SK-N-SH (cell line): ENCODE measurements around the gene ABHD16B. TPM values are rescaled to one million over a fixed set of nuclear protein-coding genes. Genes with fewer than 3 reads are reported as not detected.

Experiments used
- CTCF ChIA-PET: fragments of 300-600, 350-600 bp; formaldehyde crosslinking; extraction: SDS; loops from one replicate; lab custom pipeline; 2021; lab: Yijun Ruan, JAX
- POLR2A ChIA-PET: fragments of 350-600 bp; sonication (Branson Sonifier 250); formaldehyde crosslinking; extraction: SDS; loops from one replicate; lab custom pipeline; 2020; ENCODE audit warnings: antibody characterized with exemption, inconsistent platforms; lab: Yijun Ruan, JAX
- DNase-seq: peaks from one replicate; pipeline ENCODE4 v3.0.0; 2012
- H2AFZ ChIP-seq: fragments of 200-600 bp; sonication (generic); 2 replicates; pipeline ENCODE4 v1.8.1; 2016; ENCODE audit warnings: antibody characterized with exemption, mild to moderate bottlenecking, low read depth
- H3F3A ChIP-seq: fragments of 200-600 bp; sonication (generic); replicated peaks from 2 replicates; pipeline ENCODE3; 2016; ENCODE audit warnings: antibody characterized with exemption, mild to moderate bottlenecking; ENCODE audit not compliant: insufficient read depth
- H3K27ac ChIP-seq, 2 experiments: fragments of 200-500 bp in 1 of 2; fragments of 200-600 bp in 1 of 2; sonication (Bioruptor generic) in 1 of 2; sonication (generic), shearing (Covaris generic) in 1 of 2; 2 replicates each; pipeline versions ENCODE4 v1.5.1 to v1.6.1; 2014 to 2016; ENCODE audit warnings: low read depth in 2 of 2, inconsistent platforms in 1 of 2, low read length in 1 of 2, mild to moderate bottlenecking in 1 of 2, mixed read lengths in 1 of 2
- H3K27me3 ChIP-seq: fragments of 200-600 bp; sonication (generic), shearing (Covaris generic); 2 replicates; pipeline ENCODE4 v1.6.1; 2016; ENCODE audit warnings: mixed run types; ENCODE audit not compliant: insufficient read depth
- H3K36me3 ChIP-seq, 2 experiments: fragments of 200-500 bp in 1 of 2; fragments of 200-600 bp in 1 of 2; sonication (Bioruptor generic) in 1 of 2; sonication (generic) in 1 of 2; replicated peaks in 1 of 2; 2 replicates each; pipeline versions ENCODE3 to v1.5.1; 2014 to 2016; ENCODE audit warnings: low read length in 1 of 2, mild to moderate bottlenecking in 1 of 2; ENCODE audit not compliant: insufficient read depth in 2 of 2, control insufficient read depth in 1 of 2
- H3K4me1 ChIP-seq, 2 experiments: fragments of 200-500 bp in 1 of 2; fragments of 200-600 bp in 1 of 2; sonication (Bioruptor generic) in 1 of 2; sonication (generic), shearing (Covaris generic) in 1 of 2; 2 replicates each; pipeline versions ENCODE4 v1.5.1 to v1.6.1; 2014 to 2016; ENCODE audit warnings: low read depth in 1 of 2, low read length in 1 of 2, mixed run types in 1 of 2; ENCODE audit not compliant: insufficient read depth in 2 of 2, control insufficient read depth in 1 of 2
- H3K4me2 ChIP-seq: fragments of 200-600 bp; sonication (generic), shearing (Covaris generic); 2 replicates; pipeline ENCODE4 v1.6.1; 2017; ENCODE audit warnings: mixed run types
- H3K4me3 ChIP-seq, 2 experiments: fragments of 200-500 bp in 1 of 2; fragments of 200-600 bp in 1 of 2; sonication (Bioruptor generic) in 1 of 2; sonication (generic), shearing (Covaris generic) in 1 of 2; 2 replicates each; pipeline versions ENCODE4 v1.5.1 to v1.8.1; 2014 to 2016; ENCODE audit warnings: low read depth in 2 of 2, inconsistent platforms in 1 of 2, low read length in 1 of 2, mild to moderate bottlenecking in 1 of 2, mixed read lengths in 1 of 2, moderate library complexity in 1 of 2
- H3K79me2 ChIP-seq: fragments of 200-600 bp; sonication (generic); 2 replicates; pipeline ENCODE4 v1.8.1; 2017; ENCODE audit warnings: mild to moderate bottlenecking; ENCODE audit not compliant: insufficient read depth
- H3K9ac ChIP-seq: fragments of 200-600 bp; sonication (generic); 2 replicates; pipeline ENCODE4 v1.6.1; 2017; ENCODE audit warnings: mixed run types
- H3K9me2 ChIP-seq: fragments of 200-600 bp; sonication (generic); 2 replicates; pipeline ENCODE4 v1.6.1; 2017; ENCODE audit warnings: mixed run types
- H3K9me3 ChIP-seq: fragments of 200-600 bp; sonication (generic); 2 replicates; pipeline ENCODE4 v1.6.1; 2017; ENCODE audit warnings: mixed run types, mild to moderate bottlenecking, moderate library complexity
- H4K20me1 ChIP-seq: fragments of 200-600 bp; sonication (generic); 2 replicates; pipeline ENCODE4 v1.6.1; 2017; ENCODE audit warnings: mild to moderate bottlenecking, mixed run types; ENCODE audit not compliant: insufficient read depth
- EZH2phosphoT487 ChIP-seq: fragments of 200-600 bp; sonication (generic); IDR thresholded peaks from 2 replicates; pipeline ENCODE4 v1.6.1; 2017; ENCODE audit warnings: low read depth, mixed run types, mild to moderate bottlenecking, antibody characterized with exemption, moderate library complexity, borderline replicate concordance
- FOSL2 ChIP-seq: IDR thresholded peaks from 2 replicates; pipeline ENCODE4 v1.4.0; 2012; ENCODE audit warnings: low read depth, mild to moderate bottlenecking, moderate library complexity, borderline replicate concordance
- GABPA ChIP-seq: IDR thresholded peaks from 2 replicates; pipeline ENCODE4 v1.4.0; 2012; ENCODE audit warnings: low read depth, mild to moderate bottlenecking
- MEF2A ChIP-seq: IDR thresholded peaks from 2 replicates; pipeline ENCODE4 v1.4.0; 2012; ENCODE audit warnings: low read depth, borderline replicate concordance
- MXI1 ChIP-seq: IDR thresholded peaks from 2 replicates; pipeline ENCODE4 v1.6.1; 2012; ENCODE audit warnings: mild to moderate bottlenecking, low read depth, low read length, improper control_type of control experiment
- NFIC ChIP-seq: IDR thresholded peaks from 2 replicates; pipeline ENCODE4 v1.4.0; 2012; ENCODE audit warnings: borderline replicate concordance
- RCOR1 ChIP-seq: fragments of 150-350 bp; IDR thresholded peaks from 2 replicates; pipeline ENCODE4 v1.6.1; 2017; ENCODE audit warnings: antibody characterized with exemption, low read length
- RFX5 ChIP-seq: IDR thresholded peaks from 2 replicates; pipeline ENCODE4 v1.6.1; 2012; ENCODE audit warnings: mild to moderate bottlenecking, improper control_type of control experiment, low read length
- TAF1 ChIP-seq: IDR thresholded peaks from 2 replicates; pipeline ENCODE4 v1.6.1; 2012; ENCODE audit warnings: low read depth, mild to moderate bottlenecking, low read length, moderate library complexity, borderline replicate concordance
- TCF12 ChIP-seq: IDR thresholded peaks from 2 replicates; pipeline ENCODE4 v1.4.0; 2012
- YY1 ChIP-seq: IDR thresholded peaks from 2 replicates; pipeline ENCODE4 v1.4.0; 2012; ENCODE audit warnings: low read depth, mild to moderate bottlenecking
- WGBS: methylation state at CpG from one replicate; pipeline ENCODE4 v1.1.6; 2017; ENCODE audit warnings: low lambda C conversion rate; 5-methylcytosine and 5-hydroxymethylcytosine counted together
- polyA plus RNA-seq, 3 experiments: library from polyadenylated mRNA; depleted of rRNA; stranded (reverse); fragments of >200 nt; gene quantifications; 2 replicates each; pipeline ENCODE4 v1.2.3, GENCODE V29; 2012
- TF ChIP-seq, protein P1 (sequence below): fragments of 150-350 bp; IDR thresholded peaks from 2 replicates; pipeline ENCODE4 v1.6.1; 2016; ENCODE audit warnings: mild to moderate bottlenecking, low read depth, low read length
- TF ChIP-seq, protein P2 (sequence below): IDR thresholded peaks from 2 replicates; pipeline ENCODE4; 2012

ABHD16B gene
- polyA plus RNA-seq, 1 of the 3 experiments (the other 2 are of a cell fraction), result not detected

DNA sequence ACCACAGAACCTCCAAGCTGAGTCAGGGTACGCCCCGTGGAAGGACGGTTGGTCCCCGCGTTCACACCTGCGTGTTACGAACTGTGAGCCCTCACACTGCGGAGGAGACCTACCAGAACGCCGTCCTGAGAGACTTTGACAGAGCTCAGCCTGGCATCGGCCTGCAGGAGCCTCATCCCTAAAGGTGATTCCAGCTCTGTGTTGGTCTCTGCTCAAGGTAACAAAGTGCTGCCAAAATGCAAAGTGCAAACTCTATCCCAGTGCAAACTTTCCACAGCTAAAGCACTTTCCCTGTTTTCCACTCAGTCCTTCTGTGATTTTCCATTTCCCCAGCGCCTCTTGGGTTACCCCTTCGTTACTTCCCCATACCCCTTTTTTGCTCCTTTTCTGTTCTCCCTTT is 21.7 kb upstream of the ABHD16B start:
- CTCF ChIA-PET, result no interaction called here
- WGBS, result 68% methylated on average over 2 of the region's 13 CpGs
- POLR2A ChIA-PET, result no interaction called here

DNA sequence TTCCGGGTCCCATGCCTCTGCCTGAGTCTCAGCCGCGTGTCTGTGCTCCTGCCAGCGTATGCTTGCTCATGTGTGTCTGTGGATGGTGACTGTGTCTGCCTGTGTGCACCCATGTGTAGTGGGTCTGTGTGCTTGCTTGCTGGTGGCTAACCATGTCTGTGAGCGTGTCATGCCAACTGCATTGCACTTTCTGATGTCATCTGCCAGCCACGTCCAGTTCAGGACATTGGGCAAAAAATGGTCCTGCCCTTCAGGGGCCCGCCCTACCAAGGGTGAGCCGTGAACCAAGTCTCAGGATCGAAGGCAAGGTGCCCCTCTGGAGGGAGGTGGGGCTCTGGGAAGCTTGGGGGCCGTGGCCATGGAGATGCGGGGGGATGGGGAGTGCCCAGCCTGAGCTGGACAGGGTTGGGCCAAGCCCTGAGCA is 20.9 kb upstream of the ABHD16B start:
- TF ChIP-seq FOSL2, result no peak
- Histone ChIP-seq H3K9me2 (no peaks in the 10 kb centered on the region), H3K4me2 (no peak overlapping the region), H3K4me3 (no peak overlapping the region), H3F3A (no peaks in the 10 kb centered on the region), H3K36me3 (no peaks in the 10 kb centered on the region), H3K9ac (no peak overlapping the region), H3K4me1 (peaks cover 0 to 2% of the 10 kb centered on the region in 2 experiments; a peak in 1 of 4 replicates), H3K27me3 (no peaks in the 10 kb centered on the region), H2AFZ (no peak overlapping the region), H3K27ac (no peak overlapping the region), H4K20me1 (no peaks in the 10 kb centered on the region), H3K79me2 (no peaks in the 10 kb centered on the region), H3K9me3 (no peaks in the 10 kb centered on the region)
- ChIA-PET CTCF (no interaction called here), POLR2A (no interaction called here)
- no peak for DNase-seq
- 77% methylated on average over 10 of the region's 11 CpGs for WGBS

More for the DNA sequence above, 21.7 kb upstream of the ABHD16B start:
- H3K4me3 ChIP-seq, result no peak overlapping the region
- no peak for DNase-seq
- no peak for TF ChIP-seq YY1
- TF ChIP-seq, protein P1, sequence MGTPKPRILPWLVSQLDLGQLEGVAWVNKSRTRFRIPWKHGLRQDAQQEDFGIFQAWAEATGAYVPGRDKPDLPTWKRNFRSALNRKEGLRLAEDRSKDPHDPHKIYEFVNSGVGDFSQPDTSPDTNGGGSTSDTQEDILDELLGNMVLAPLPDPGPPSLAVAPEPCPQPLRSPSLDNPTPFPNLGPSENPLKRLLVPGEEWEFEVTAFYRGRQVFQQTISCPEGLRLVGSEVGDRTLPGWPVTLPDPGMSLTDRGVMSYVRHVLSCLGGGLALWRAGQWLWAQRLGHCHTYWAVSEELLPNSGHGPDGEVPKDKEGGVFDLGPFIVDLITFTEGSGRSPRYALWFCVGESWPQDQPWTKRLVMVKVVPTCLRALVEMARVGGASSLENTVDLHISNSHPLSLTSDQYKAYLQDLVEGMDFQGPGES, result no peak
- no peak for TF ChIP-seq MXI1
- no peak for TF ChIP-seq MEF2A
- H3K9ac ChIP-seq, result no peak overlapping the region
- H4K20me1 ChIP-seq, result no peaks in the 10 kb centered on the region
- H3K79me2 ChIP-seq, result no peaks in the 10 kb centered on the region
- H2AFZ ChIP-seq, result no peak overlapping the region
- H3K9me3 ChIP-seq, result no peaks in the 10 kb centered on the region
- H3K4me1 ChIP-seq, result peaks cover under 1 to 10% of the 10 kb centered on the region in 2 experiments; a peak in 1 of 4 replicates
- H3K27me3 ChIP-seq, result no peaks in the 10 kb centered on the region
- no peaks in the 10 kb centered on the region for H3K36me3 ChIP-seq
- H3K9me2 ChIP-seq, result no peaks in the 10 kb centered on the region
- H3F3A ChIP-seq, result no peaks in the 10 kb centered on the region
- no peak overlapping the region for H3K27ac ChIP-seq
- H3K4me2 ChIP-seq, result no peak overlapping the region

DNA sequence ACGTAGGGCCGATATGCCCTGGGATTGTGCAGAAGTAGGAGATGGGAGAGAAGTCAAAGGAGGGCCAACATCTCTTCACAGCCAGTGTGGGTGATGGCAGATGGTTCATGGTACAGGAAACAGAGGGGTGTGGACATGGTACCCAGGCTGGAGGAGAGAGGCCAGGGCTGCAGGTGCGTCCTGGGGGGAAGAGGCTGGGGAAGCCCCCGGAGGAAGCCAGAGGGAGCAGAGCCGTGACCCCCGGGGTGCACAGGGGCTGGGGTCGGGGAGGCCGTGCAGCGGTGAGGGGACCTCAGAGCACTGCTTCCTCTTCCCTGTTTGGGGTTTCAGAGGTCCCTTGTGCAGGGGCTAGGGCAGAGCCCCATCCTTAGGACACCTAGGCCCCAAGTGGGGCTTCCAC is 19.0 kb upstream of the ABHD16B start:
- no peaks in the 10 kb centered on the region for H4K20me1 ChIP-seq
- no peak overlapping the region for H3K27ac ChIP-seq
- ChIA-PET POLR2A (no interaction called here), CTCF (no interaction called here)
- no peaks in the 10 kb centered on the region for H3K36me3 ChIP-seq
- no peaks in the 10 kb centered on the region for H3K27me3 ChIP-seq
- H2AFZ ChIP-seq, result no peak overlapping the region
- no peak for DNase-seq
- no peaks in the 10 kb centered on the region for H3K79me2 ChIP-seq
- H3K4me2 ChIP-seq, result no peak overlapping the region
- 69% methylated on average over 3 of the region's 9 CpGs for WGBS
- no peak overlapping the region for H3K9ac ChIP-seq
- H3F3A ChIP-seq, result no peaks in the 10 kb centered on the region
- no peaks in the 10 kb centered on the region for H3K9me3 ChIP-seq
- H3K9me2 ChIP-seq, result no peaks in the 10 kb centered on the region
- H3K4me3 ChIP-seq, result no peak overlapping the region
- no peak for TF ChIP-seq NFIC
- TF ChIP-seq GABPA, result no peak
- TF ChIP-seq TCF12, result no peak
- TF ChIP-seq RFX5, result no peak
- no peak for TF ChIP-seq TAF1
- no peak for TF ChIP-seq RCOR1
- TF ChIP-seq EZH2phosphoT487, result no peak
- TF ChIP-seq, protein P2, sequence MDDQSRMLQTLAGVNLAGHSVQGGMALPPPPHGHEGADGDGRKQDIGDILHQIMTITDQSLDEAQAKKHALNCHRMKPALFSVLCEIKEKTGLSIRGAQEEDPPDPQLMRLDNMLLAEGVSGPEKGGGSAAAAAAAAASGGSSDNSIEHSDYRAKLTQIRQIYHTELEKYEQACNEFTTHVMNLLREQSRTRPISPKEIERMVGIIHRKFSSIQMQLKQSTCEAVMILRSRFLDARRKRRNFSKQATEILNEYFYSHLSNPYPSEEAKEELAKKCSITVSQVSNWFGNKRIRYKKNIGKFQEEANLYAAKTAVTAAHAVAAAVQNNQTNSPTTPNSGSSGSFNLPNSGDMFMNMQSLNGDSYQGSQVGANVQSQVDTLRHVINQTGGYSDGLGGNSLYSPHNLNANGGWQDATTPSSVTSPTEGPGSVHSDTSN, result no peak
- TF ChIP-seq FOSL2, result no peak
- H3K4me1 ChIP-seq, result peaks cover 0 to 5% of the 10 kb centered on the region in 2 experiments; a peak in 1 of 4 replicates
